HG03558 (cell line): Measurements from ENCODE around the gene DSN1.

Source experiments
- ATAC-seq: cut with Tn5 transposase; IDR thresholded peaks from one replicate; pipeline ENCODE4 v1.9.1; 2021; ENCODE audit warnings: moderate number of reproducible peaks; ENCODE audit not compliant: unreplicated experiment; ENCODE audit errors: extremely low read depth

The DSN1 gene

DNA sequence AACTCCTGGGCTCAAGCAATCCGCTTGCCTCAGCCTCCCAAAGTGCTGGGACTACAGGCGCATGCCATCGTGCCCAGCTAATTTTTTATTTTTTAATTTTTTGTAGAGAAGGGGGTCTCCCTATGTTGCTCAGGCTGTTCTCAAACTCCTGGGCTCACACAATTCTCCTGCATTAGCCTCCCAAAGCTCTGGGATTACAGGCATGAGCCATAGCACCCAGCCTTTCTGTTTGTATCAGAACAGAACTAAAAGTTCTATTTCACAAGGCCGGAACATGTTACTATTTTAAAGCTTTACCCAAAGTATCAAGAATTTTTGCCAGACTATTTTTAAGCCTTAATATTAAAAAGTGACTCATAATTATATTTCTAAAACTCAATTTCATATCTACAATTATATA, 70.0 kb downstream of the DSN1 start:
- no peak for ATAC-seq
